OCI-LY7 (cell line): Measurements from ENCODE around the gene HIVEP3. TPM values are rescaled to one million over a fixed set of nuclear protein-coding genes. Genes with fewer than 3 reads are reported as not detected.

ENCODE experiments used
- BruUV-seq: library from RNA; stranded (reverse); fragments of 400-500 nt; replicated peaks from 2 replicates; lab custom pipeline; 2021; lab: Mats Ljungman, UMichigan
- CTCF ChIA-PET: fragments of 300-600 bp; sonication (Branson Sonifier 250); formaldehyde crosslinking; loops from one replicate; lab custom pipeline; 2022; ENCODE audit warnings: antibody characterized with exemption; ENCODE audit not compliant: unreplicated experiment; lab: Charles Lee
- POLR2A ChIA-PET: fragments of 300-600 bp; sonication (Branson Sonifier 250); formaldehyde crosslinking; loops from one replicate; lab custom pipeline; 2022; ENCODE audit warnings: antibody characterized with exemption; lab: Charles Lee
- DNase-seq: peaks from one replicate; pipeline ENCODE4 v3.0.0-alpha.2; 2015; ENCODE audit warnings: low spot score
- H2AFZ ChIP-seq: fragments of 200-600 bp; sonication (generic), shearing (Covaris generic); 2 replicates; pipeline ENCODE4 v1.6.1; 2014; ENCODE audit warnings: mild to moderate bottlenecking, antibody characterized with exemption, low read length, moderate library complexity
- H3K27ac ChIP-seq: fragments of 200-600 bp; sonication (generic); 2 replicates; pipeline ENCODE4 v1.5.1; 2014; ENCODE audit warnings: mixed run types, low read depth, mild to moderate bottlenecking, moderate library complexity, low read length, inconsistent platforms; ENCODE audit not compliant: poor library complexity, severe bottlenecking
- H3K36me3 ChIP-seq: fragments of 200-600 bp; sonication (generic); 2 replicates; pipeline ENCODE4 v1.6.1; 2014; ENCODE audit warnings: mild to moderate bottlenecking, antibody characterized with exemption, low read length, moderate library complexity, mixed read lengths; ENCODE audit not compliant: insufficient read depth
- H3K4me1 ChIP-seq: fragments of 200-600 bp; sonication (generic); 2 replicates; pipeline ENCODE4 v1.5.1; 2014; ENCODE audit warnings: mild to moderate bottlenecking, low read length; ENCODE audit not compliant: insufficient read depth, poor library complexity, severe bottlenecking
- H3K4me2 ChIP-seq: fragments of 200-600 bp; sonication (generic); 2 replicates; pipeline ENCODE4 v1.6.1; 2014; ENCODE audit warnings: mild to moderate bottlenecking, low read length
- H3K4me3 ChIP-seq: fragments of 200-600 bp; sonication (generic); 2 replicates; pipeline ENCODE4 v1.5.1; 2014; ENCODE audit warnings: mild to moderate bottlenecking, low read depth, low read length; ENCODE audit not compliant: poor library complexity, severe bottlenecking
- H3K79me2 ChIP-seq: fragments of 200-600 bp; sonication (generic); 2 replicates; pipeline ENCODE4 v1.6.1; 2016; ENCODE audit warnings: low read depth, mild to moderate bottlenecking, low read length, moderate library complexity, mixed read lengths; ENCODE audit not compliant: insufficient read depth
- H3K9me2 ChIP-seq: fragments of 200-600 bp; sonication (generic); 2 replicates; pipeline ENCODE4 v1.6.1; 2016; ENCODE audit warnings: mild to moderate bottlenecking, low read length, mixed read lengths; ENCODE audit not compliant: insufficient read depth
- H3K9me3 ChIP-seq: fragments of 200-600 bp; sonication (generic); 2 replicates; pipeline ENCODE4 v1.6.1; 2014; ENCODE audit warnings: mild to moderate bottlenecking, mixed run types, low read length, mixed read lengths
- H4K20me1 ChIP-seq: fragments of 200-600 bp; sonication (generic); 2 replicates; pipeline ENCODE4 v1.6.1; 2014; ENCODE audit warnings: mild to moderate bottlenecking, antibody characterized with exemption, low read length, moderate library complexity, mixed read lengths; ENCODE audit not compliant: insufficient read depth
- EZH2phosphoT487 ChIP-seq: fragments of 200-600 bp; sonication (generic); IDR thresholded peaks from 2 replicates; pipeline ENCODE4 v1.6.1; 2018; ENCODE audit warnings: low read depth, borderline replicate concordance, mild to moderate bottlenecking, mixed run types, antibody characterized with exemption, low read length, moderate library complexity, mixed read lengths
- intact Hi-C: fragments of 100-400 bp; cut with micrococcal nuclease; formaldehyde crosslinking; loops from one replicate; pipeline ENCODE4 v1.10.0; 2022; ENCODE audit not compliant: unreplicated experiment
- total RNA-seq, 2 experiments: library from RNA; depleted of rRNA in 1 of 2; stranded (reverse); fragments of >200 nt in 1 of 2; shearing (Covaris generic) in 1 of 2; gene quantifications; 2 replicates each; pipeline ENCODE4 v1.2.3, GENCODE V29; 2014 to 2022
- TF ChIP-seq, protein P1 (sequence below): fragments of 200-600 bp; sonication (generic); conservative IDR thresholded peaks from 2 replicates; pipeline ENCODE4 v1.5.1; 2014; ENCODE audit warnings: mild to moderate bottlenecking, antibody characterized with exemption, low read length, moderate library complexity, mixed read lengths

Gene HIVEP3
- total RNA-seq, 2 experiments from 2014 or later: 0.53 to 0.60 TPM

DNA sequence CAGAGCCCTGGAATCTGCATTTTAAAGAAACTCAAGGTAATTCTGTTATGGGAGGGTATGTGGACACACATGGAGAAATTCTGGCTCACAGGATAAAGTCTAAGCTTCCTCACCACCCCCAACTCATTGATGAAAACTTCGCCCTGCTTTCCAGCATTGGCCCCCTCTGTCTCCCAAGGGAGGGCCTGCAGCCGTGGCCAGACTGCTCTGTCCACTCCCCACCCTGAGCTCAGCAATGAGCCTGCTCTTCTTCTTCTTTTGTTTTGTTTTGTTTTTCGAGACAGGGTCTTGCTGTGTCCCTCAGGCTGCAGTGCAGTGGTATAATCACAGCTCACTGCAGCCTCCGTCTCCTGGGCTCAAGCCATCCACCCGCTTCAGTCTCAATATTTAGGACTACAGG is 297.5 kb downstream of the HIVEP3 start:
- Histone ChIP-seq H2AFZ (no peak overlapping the region), H3K4me2 (no peak overlapping the region), H4K20me1 (no peaks in the 10 kb centered on the region), H3K9me3 (no peaks in the 10 kb centered on the region), H3K36me3 (no peaks in the 10 kb centered on the region), H3K9me2 (no peaks in the 10 kb centered on the region), H3K79me2 (no peaks in the 10 kb centered on the region), H3K4me1 (peaks cover 14% of the 10 kb centered on the region), H3K27ac (no peak overlapping the region), H3K4me3 (no peak overlapping the region)
- no TSS peak for BruUV-seq
- no peak for DNase-seq
- ChIA-PET POLR2A (no interaction called here), CTCF (no interaction called here)
- no peak for TF ChIP-seq EZH2phosphoT487
- TF ChIP-seq, protein P1, sequence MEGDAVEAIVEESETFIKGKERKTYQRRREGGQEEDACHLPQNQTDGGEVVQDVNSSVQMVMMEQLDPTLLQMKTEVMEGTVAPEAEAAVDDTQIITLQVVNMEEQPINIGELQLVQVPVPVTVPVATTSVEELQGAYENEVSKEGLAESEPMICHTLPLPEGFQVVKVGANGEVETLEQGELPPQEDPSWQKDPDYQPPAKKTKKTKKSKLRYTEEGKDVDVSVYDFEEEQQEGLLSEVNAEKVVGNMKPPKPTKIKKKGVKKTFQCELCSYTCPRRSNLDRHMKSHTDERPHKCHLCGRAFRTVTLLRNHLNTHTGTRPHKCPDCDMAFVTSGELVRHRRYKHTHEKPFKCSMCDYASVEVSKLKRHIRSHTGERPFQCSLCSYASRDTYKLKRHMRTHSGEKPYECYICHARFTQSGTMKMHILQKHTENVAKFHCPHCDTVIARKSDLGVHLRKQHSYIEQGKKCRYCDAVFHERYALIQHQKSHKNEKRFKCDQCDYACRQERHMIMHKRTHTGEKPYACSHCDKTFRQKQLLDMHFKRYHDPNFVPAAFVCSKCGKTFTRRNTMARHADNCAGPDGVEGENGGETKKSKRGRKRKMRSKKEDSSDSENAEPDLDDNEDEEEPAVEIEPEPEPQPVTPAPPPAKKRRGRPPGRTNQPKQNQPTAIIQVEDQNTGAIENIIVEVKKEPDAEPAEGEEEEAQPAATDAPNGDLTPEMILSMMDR: no peak
- intact Hi-C loops: no loop called here

DNA sequence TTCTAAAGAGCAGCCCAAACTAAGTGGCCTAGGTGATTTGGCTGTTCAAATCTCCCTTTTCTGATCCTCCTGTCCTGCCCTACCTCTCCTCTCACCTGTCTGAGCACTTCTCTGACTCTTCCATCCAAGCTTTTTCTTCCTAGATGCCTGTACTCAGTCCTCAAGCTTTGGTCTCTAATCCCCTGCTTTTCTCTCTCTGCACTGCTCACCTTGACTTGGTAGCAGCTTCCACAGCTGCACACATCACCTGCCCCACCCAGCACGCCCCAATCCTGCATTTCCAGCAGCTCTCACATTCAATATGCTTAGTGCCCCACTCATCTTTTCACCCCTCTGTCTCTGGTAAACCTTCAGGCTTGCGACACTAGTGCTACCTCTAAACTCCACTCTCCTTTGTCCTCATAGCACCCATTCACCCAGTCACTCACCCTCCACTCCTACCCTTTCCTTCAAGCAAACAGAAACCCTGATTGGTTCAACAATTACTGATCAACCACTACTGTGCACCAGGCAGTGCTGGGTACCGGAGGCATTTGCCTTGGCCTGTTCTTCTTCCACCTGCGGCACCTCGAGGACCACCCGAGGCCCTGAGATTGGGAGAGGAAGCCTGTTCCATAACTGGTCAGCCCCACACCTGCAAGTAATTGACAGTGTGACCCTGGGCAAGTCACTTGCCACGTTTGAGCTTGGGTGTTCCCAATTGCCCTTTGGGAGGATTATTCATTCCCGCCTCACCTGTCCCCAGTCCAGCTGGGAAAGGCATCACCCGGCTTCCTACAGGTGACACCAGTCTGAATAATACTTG is 298.2 kb downstream of the HIVEP3 start:
- Histone ChIP-seq H3K4me2 (no peak overlapping the region), H3K4me3 (no peak overlapping the region), H3K36me3 (no peaks in the 10 kb centered on the region), H3K9me2 (no peaks in the 10 kb centered on the region), H3K9me3 (no peaks in the 10 kb centered on the region), H3K4me1 (peaks cover 14% of the 10 kb centered on the region), H2AFZ (no peak overlapping the region), H3K79me2 (no peaks in the 10 kb centered on the region), H4K20me1 (no peaks in the 10 kb centered on the region), H3K27ac (no peak overlapping the region)
- intact Hi-C loops: no loop called here
- TF ChIP-seq, protein P1: no peak
- no peak for TF ChIP-seq EZH2phosphoT487
- BruUV-seq: no TSS peak
- CTCF ChIA-PET: no interaction called here
- POLR2A ChIA-PET: no interaction called here
- DNase-seq: no peak
